Activated CD4-positive, alpha-beta T cell treated with anti-CD3 and anti-CD28 coated beads for 1 hour (primary cell): ENCODE data around the gene AGPAT3.

Source experiments
- DNase-seq: peaks from one replicate; pipeline ENCODE4 v3.0.0-alpha.2; 2020

AGPAT3 gene

DNA sequence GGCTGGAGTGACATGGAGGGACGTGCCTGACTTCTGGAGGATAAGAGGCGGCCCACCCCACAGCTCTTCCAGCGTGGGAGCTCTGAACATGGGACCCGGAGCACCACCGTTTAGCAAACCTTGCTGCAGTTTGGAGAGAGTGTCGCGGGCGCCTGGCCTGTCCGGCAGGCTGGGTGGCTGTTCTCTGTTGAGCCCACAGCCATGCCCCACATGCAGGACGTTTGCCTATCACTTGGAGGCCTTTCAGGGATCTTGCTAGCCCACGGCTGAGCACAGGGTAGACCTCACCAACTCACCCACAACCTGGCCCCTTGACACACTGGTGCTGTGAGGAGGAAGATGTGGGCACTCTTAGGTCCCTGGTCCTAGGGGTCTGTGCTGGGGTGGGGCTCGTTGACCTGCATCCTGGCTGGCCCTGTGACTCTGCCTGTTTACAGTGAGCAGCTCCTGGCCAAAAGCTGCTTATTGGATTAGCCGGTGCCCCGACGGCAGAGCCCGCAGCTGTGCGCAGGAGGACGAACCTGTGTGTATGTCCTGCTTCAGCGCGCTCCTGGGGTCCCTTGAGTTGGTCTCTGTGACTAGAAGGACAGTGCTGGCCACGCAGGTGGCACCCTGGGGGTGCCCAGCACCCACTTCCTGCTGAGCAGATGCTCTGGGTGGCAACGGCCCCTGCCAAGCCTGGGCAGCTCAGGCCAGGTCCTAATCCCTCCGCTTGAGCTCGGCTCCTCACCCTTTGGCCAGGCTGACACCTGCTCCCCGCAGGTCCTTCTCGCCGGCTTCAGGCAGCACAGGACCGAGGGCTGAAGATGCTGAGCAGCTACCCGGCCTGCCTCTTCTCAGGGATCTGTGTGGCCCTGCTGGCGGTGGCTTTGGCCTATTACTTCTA, 74.7 kb downstream of the AGPAT3 start:
- DNase-seq: no peak

GRCh38 chr21:43940329-43941050, 75.5 kb downstream of the AGPAT3 start:
- no peak for DNase-seq

- DNase-seq: no peak
Observed at GRCh38 chr21:43942201-43942600, 77.2 kb downstream of the AGPAT3 start.

DNA sequence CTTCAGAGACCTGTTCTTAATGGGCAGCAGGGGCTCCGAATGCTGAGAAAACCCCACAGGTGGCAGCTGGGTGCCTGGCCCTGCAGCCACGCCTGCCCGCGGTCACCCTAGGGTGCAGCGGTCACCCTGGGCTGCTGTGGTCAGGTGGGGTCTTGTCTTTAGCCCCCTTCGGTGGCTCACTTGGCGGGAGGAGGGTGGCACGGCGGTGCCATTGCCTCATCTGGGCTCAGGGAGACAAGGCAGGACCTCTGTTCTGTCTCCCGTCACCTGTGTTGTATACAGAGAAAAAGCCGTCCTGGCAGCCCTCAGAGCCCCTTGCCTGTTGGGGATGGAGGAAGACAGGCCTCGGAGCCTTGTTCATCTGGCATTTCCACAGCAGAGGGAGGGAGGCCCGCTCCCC, 77.6 kb downstream of the AGPAT3 start:
- DNase-seq: no peak

- no peak for DNase-seq
Observed at GRCh38 chr21:43943512-43944077, 78.6 kb downstream of the AGPAT3 start.

GRCh38 chr21:43944078-43944633, 79.1 kb downstream of the AGPAT3 start:
- no peak for DNase-seq

- no peak for DNase-seq
Observed at GRCh38 chr21:43944757-43945156, 79.7 kb downstream of the AGPAT3 start.

DNA sequence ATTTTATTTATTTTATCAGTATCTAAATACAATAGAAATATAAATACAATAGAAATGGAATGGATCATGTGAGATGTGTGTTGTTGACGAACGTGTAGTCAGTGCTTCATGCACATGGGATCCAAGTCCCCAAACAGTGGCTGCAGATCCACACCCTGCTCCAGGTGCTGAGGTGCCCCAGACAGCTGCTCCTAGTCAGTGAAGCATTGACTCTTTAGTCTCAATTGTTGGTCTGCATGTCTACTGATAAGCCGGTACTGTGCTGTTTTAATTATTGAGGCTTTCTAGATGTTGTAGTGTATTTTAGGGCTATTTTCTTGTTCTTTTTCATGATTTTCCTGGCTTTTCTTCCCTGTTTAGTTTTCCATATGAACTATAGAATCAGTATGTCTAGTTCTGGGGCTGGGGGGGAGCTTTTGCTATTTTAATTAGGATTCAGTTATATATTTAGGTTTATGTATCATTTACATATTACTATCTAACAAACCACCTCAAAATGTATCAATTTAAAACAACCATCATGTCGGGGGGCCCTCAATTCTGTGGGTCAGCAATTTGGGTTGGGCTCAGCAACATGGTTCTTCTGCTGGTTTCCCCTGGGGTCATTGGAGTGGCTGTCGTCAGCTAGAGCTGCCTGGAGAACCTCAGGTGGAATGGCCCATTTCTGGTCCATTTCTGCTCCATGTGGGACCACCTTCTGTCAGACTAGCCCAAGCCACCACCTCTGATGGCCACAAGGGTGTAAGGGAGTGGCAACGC, 83.9 kb downstream of the AGPAT3 start:
- DNase-seq: no peak

GRCh38 chr21:43949499-43950208, 84.6 kb downstream of the AGPAT3 start:
- no peak for DNase-seq

DNA sequence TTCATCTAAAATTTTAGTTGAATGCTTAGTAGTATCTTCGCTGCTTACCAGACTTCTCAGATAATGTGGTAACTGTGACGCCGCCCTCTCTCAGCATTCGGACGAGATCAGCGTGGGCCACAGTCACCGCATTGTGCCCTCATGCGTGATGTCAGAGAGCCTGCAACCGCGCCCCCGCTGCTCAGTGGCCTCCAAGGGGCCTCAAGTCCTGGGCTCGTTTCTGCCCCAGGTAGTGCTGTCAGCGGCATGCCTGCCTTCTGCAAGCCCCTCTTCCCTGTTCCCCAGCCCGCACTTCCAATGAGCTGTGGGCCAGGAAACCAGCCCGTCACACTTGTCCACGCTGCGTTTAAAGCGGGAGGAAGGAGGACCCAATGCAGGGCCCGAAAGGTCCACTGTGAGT, 85.5 kb downstream of the AGPAT3 start:
- DNase-seq: no peak

GRCh38 chr21:43950936-43951335, 85.9 kb downstream of the AGPAT3 start:
- no peak for DNase-seq

DNA sequence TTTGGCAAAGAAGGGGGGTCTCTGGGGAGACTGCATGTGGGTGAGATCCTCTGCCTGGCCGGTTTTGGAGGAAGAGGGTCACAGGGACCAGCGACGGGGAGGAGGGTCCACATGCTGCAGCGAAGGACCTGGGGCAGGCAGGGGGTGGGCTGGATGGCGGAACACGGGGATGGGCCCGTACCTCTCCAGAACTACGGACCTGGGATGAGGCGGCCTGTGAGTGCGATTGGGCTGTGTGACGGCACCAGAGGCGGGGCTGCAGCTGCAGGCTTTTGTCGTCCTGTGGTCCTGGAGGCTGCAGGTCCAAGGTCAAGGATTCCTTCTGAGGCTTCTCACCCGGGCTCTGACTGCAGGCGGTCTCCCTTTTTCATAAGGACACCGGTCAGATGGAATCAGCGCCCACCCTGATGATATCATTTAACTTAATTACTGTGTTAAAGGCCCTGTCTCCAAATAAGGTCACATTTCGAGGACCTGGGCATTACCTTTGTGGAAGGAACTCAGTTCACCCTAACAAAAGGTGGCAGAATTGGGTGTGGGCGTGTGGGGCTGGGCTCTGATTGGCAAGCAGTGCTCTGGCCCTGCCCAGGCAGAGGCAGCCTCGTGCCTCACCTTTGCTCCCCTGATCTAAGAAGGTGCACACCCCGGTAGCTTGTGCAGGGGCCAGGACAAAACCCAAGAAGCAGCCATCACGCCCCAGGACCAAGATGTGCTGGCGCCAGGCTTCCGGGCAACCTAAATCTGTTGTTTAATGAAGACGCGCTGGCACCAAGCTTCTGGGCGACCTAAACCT, 87.1 kb downstream of the AGPAT3 start:
- no peak for DNase-seq

GRCh38 chr21:43953021-43953420, 88.0 kb downstream of the AGPAT3 start:
- DNase-seq: no peak

DNA sequence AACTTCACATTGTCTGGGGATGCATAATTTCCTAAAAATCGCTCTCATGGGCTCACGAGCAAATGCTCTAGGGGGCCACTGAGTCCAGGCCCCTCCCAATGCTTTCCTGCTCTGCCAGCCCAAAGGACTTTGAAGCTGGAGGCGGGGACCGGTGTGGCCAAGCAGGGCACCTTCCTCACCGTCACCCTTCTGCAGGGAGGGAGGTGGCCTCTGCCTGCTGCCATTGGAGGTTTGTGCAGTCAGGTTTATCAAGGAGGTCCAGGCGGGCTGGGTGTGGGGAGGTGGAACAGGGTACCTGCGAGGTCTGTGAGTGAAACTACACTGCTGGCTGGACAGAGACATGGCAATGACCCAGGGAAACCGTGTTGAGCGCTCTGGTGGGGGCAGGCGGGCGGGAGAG, 89.0 kb downstream of the AGPAT3 start:
- DNase-seq: no peak

DNA sequence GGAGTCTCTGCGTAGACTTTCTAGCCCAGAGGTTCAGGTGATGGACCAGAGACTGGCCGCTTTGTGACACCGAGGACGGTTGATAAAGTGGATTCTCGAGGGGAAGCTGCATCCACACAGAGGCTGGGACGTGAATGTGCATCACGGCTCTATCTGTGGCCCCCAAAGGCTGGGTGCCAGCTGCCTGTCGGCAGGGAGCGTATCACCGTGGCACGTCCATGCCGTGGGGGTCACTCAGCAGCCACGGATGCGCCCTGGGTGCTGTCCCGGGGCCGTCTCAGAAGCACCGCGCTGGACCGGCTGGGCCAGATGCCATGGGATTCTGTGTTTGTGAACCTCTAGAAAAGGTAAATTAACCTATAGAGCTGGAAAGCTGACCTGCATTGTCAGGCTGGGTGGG, 89.9 kb downstream of the AGPAT3 start:
- DNase-seq: no peak

- DNase-seq: no peak
Observed at GRCh38 chr21:43956019-43956669, 91.1 kb downstream of the AGPAT3 start.

GRCh38 chr21:43956670-43957035, 91.6 kb downstream of the AGPAT3 start:
- DNase-seq: no peak

DNA sequence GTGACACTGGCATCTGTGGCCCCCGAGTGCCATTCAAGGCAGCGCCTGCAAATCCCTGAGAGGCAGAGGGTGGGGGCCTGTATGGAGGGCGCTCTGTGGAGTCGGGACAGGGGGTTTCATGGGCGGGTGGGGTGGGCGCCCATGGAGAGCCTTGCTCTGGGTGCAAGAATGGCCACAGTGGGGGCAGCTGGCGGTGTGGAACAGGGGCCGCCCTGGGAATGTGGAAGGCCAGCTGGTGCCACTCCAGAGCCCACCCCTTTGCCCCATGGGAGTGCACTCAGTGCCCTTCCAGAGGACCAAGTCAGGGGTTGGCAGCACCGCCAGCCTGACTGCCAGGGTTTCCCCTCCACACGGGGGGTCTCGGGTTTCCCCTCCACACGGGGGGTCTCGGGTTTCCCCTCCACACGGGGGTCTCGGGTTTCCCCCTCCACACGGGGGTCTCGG, 92.1 kb downstream of the AGPAT3 start:
- no peak for DNase-seq

- DNase-seq: no peak
Observed at GRCh38 chr21:43957611-43958362, 92.8 kb downstream of the AGPAT3 start.
